Astrocyte of the spinal cord (primary cell): ENCODE measurements around the gene NHLRC4.

Experiments used
- DNase-seq: peaks from one replicate; pipeline ENCODE4 v3.0.0; 2011; ENCODE audit warnings: low read depth, low spot score
- H3K4me3 ChIP-seq: 2 replicates; pipeline ENCODE4 v1.5.1; 2011; ENCODE audit warnings: low read depth, mild to moderate bottlenecking, low read length, moderate library complexity
- in situ Hi-C: cut with HindIII; loops from 2 replicates; pipeline ENCODE4 v1.10.0; 2017; ENCODE audit warnings: low sequenced_read_pairs
- TF ChIP-seq, protein P1 (sequence below): IDR thresholded peaks from 2 replicates; pipeline ENCODE4 v1.5.1; 2012; ENCODE audit warnings: low read depth, mild to moderate bottlenecking, low read length, inconsistent platforms

Gene NHLRC4

DNA sequence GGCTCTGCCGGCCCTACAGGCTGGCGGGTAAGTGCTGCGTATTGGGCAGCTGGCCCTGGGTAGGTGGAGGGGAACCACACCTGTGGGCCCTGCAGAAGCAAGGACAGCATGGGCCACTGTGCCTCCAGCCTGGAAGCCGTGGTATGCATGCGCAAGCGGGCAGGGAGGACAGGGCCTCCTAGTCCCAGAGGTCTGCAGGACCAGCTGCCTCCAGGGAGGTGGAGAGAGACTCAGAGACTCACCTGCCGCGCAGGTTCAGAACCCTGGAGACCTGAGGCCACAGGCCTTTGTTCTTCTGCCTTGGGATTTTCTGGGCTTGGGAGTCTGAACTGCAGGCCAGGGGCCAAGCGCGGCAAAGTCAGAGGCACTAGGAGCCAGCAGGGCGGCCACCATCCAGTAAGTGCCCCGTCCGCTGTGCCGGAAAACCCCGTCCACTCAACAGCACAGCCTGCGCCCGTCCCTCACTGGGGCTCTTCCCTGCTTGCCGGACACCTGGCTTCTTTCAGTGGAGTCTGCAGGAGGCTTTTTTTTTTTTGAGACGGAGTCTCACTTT, 14.2 kb downstream of the NHLRC4 start:
- no peak for DNase-seq
- in situ Hi-C loops = no loop called here
- H3K4me3 ChIP-seq = no peak overlapping the region
- TF ChIP-seq, protein P1, sequence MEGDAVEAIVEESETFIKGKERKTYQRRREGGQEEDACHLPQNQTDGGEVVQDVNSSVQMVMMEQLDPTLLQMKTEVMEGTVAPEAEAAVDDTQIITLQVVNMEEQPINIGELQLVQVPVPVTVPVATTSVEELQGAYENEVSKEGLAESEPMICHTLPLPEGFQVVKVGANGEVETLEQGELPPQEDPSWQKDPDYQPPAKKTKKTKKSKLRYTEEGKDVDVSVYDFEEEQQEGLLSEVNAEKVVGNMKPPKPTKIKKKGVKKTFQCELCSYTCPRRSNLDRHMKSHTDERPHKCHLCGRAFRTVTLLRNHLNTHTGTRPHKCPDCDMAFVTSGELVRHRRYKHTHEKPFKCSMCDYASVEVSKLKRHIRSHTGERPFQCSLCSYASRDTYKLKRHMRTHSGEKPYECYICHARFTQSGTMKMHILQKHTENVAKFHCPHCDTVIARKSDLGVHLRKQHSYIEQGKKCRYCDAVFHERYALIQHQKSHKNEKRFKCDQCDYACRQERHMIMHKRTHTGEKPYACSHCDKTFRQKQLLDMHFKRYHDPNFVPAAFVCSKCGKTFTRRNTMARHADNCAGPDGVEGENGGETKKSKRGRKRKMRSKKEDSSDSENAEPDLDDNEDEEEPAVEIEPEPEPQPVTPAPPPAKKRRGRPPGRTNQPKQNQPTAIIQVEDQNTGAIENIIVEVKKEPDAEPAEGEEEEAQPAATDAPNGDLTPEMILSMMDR = no peak

DNA sequence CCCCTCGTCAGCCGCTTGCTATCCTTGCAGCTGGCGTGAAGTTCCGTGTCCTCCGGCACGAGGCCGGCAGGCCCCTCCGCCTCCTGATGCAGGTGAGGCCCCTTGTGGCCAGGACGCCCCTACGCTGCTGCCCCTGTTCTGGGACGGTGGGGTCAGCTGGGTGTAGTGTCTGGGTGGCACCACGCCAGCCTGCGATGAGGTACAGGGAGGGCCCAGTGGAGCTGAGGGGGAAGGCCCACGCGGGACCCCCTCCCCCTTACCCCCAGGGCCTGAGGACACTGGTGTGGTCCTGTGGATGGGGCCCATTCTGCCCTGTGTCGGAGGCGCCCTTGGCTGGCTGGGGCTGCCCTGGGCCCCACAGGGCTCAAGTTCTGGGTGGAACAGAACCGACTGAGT, 15.4 kb downstream of the NHLRC4 start:
- DNase-seq = no peak
- no peak overlapping the region for H3K4me3 ChIP-seq
- in situ Hi-C loops = no loop called here
- TF ChIP-seq, protein P1 = no peak

GRCh38 chr16:582614-583331, 16.0 kb downstream of the NHLRC4 start:
- no peak overlapping the region for H3K4me3 ChIP-seq
- TF ChIP-seq, protein P1 = no peak
- no peak for DNase-seq
- in situ Hi-C loops = no loop called here

GRCh38 chr16:583470-583814, 16.6 kb downstream of the NHLRC4 start:
- in situ Hi-C loops = no loop called here
- TF ChIP-seq, protein P1 = no peak
- H3K4me3 ChIP-seq = no peak overlapping the region
- no peak for DNase-seq

- H3K4me3 ChIP-seq = no peak overlapping the region
- no peak for DNase-seq
- TF ChIP-seq, protein P1 = no peak
- in situ Hi-C loops = no loop called here
These were observed 17.2 kb downstream of the NHLRC4 start for GRCh38 chr16:583815-584591.

GRCh38 chr16:585351-585750, 18.5 kb downstream of the NHLRC4 start:
- TF ChIP-seq, protein P1 = no peak
- DNase-seq = no peak
- no peak overlapping the region for H3K4me3 ChIP-seq
- in situ Hi-C loops = no loop called here
